SK-N-SH treated with all-trans-retinoic acid at 6 μM for 48 hours (cell line): ENCODE results near the gene FETUB.

Source experiments
- ATAC-seq: fragments of 200-7000 bp; cut with Tn5 transposase; 3 replicates; pipeline ENCODE4 v1.9.1; 2020; ENCODE audit warnings: mild to moderate bottlenecking, moderate library complexity
- ARNTL ChIP-seq: fragments of 450-650 bp; formaldehyde crosslinking; IDR thresholded peaks from 2 replicates; pipeline ENCODE4 v1.5.0; 2020; ENCODE audit warnings: low read depth, mild to moderate bottlenecking, moderate library complexity, borderline replicate concordance
- BACH2 ChIP-seq: fragments of 250-450 bp; sonication (Bioruptor Pico); IDR thresholded peaks from 2 replicates; pipeline ENCODE4 v1.9.0; 2021; ENCODE audit warnings: mild to moderate bottlenecking, borderline replicate concordance
- CSDC2 ChIP-seq: fragments of 250-450 bp; sonication (Bioruptor Pico); IDR thresholded peaks from 2 replicates; pipeline ENCODE4 v1.5.0; 2020; ENCODE audit warnings: mild to moderate bottlenecking, moderate library complexity
- CSRNP3 ChIP-seq: fragments of 250-450 bp; sonication (Bioruptor Pico); IDR thresholded peaks from 2 replicates; pipeline ENCODE4 v1.5.1; 2021; ENCODE audit warnings: mild to moderate bottlenecking, moderate library complexity
- ESRRG ChIP-seq: fragments of 250-450 bp; sonication (Bioruptor Pico); IDR thresholded peaks from 2 replicates; pipeline ENCODE4 v1.6.1; 2021; ENCODE audit warnings: mild to moderate bottlenecking
- GLIS3 ChIP-seq: fragments of 250-450 bp; sonication (Bioruptor Pico); IDR thresholded peaks from 2 replicates; pipeline ENCODE4 v1.5.0; 2020; ENCODE audit warnings: mild to moderate bottlenecking, moderate library complexity
- ISL1 ChIP-seq: fragments of 250-450 bp; sonication (Bioruptor Pico); IDR thresholded peaks from 2 replicates; pipeline ENCODE4 v2.1.2; 2022; ENCODE audit warnings: mild to moderate bottlenecking, moderate library complexity
- OSR1 ChIP-seq: fragments of 250-450 bp; sonication (Bioruptor Pico); IDR thresholded peaks from 2 replicates; pipeline ENCODE4 v1.8.0; 2022; ENCODE audit warnings: moderate library complexity, mild to moderate bottlenecking, inconsistent platforms
- PATZ1 ChIP-seq: fragments of 250-450 bp; sonication (Bioruptor Pico); IDR thresholded peaks from 2 replicates; pipeline ENCODE4 v1.8.0; 2020; ENCODE audit warnings: mild to moderate bottlenecking, moderate library complexity, borderline replicate concordance
- POU6F1 ChIP-seq: fragments of 250-450 bp; sonication (Bioruptor Pico); IDR thresholded peaks from 2 replicates; pipeline ENCODE4 v1.8.0; 2021; ENCODE audit warnings: low read depth, mild to moderate bottlenecking, moderate library complexity, borderline replicate concordance
- PPARA ChIP-seq: fragments of 250-450 bp; sonication (Bioruptor Pico); IDR thresholded peaks from 2 replicates; pipeline ENCODE4 v1.5.0; 2020; ENCODE audit warnings: mild to moderate bottlenecking, borderline replicate concordance
- RARB ChIP-seq: fragments of 250-450 bp; sonication (Bioruptor Pico); IDR thresholded peaks from 2 replicates; pipeline ENCODE4 v1.8.0; 2021; ENCODE audit warnings: mild to moderate bottlenecking, moderate library complexity
- SNAI2 ChIP-seq: fragments of 250-450 bp; sonication (Bioruptor Pico); IDR thresholded peaks from 2 replicates; pipeline ENCODE4 v1.5.0; 2020; ENCODE audit warnings: mild to moderate bottlenecking, moderate library complexity
- TCF4 ChIP-seq: fragments of 250-450 bp; sonication (Bioruptor Pico); IDR thresholded peaks from 2 replicates; pipeline ENCODE4 v1.8.0; 2021; ENCODE audit warnings: mild to moderate bottlenecking, moderate library complexity, borderline replicate concordance
- TOX ChIP-seq: fragments of 250-450 bp; sonication (Bioruptor Pico); IDR thresholded peaks from 2 replicates; pipeline ENCODE4 v1.8.0; 2021; ENCODE audit warnings: mild to moderate bottlenecking, moderate library complexity, borderline replicate concordance
- TSHZ2 ChIP-seq: fragments of 250-450 bp; sonication (Bioruptor Pico); IDR thresholded peaks from 2 replicates; pipeline ENCODE4 v1.5.0; 2020; ENCODE audit warnings: mild to moderate bottlenecking, moderate library complexity
- ZC3H10 ChIP-seq: fragments of 250-450 bp; sonication (Bioruptor Pico); IDR thresholded peaks from 2 replicates; pipeline ENCODE4 v1.5.1; 2021; ENCODE audit warnings: mild to moderate bottlenecking, moderate library complexity
- ZFP3 ChIP-seq: fragments of 250-450 bp; sonication (Bioruptor Pico); IDR thresholded peaks from 2 replicates; pipeline ENCODE4 v1.5.0; 2020; ENCODE audit warnings: mild to moderate bottlenecking, moderate library complexity
- ZFP30 ChIP-seq: fragments of 450-650 bp; formaldehyde crosslinking; IDR thresholded peaks from 2 replicates; pipeline ENCODE4 v1.5.0; 2022; ENCODE audit warnings: mild to moderate bottlenecking, moderate library complexity
- ZNF565 ChIP-seq: fragments of 450-650 bp; formaldehyde crosslinking; conservative IDR thresholded peaks from 2 replicates; pipeline ENCODE4 v1.5.0; 2020; ENCODE audit warnings: low read depth, mild to moderate bottlenecking, moderate library complexity
- ZNF70 ChIP-seq: fragments of 450-650 bp; formaldehyde crosslinking; IDR thresholded peaks from 2 replicates; pipeline ENCODE4 v1.5.0; 2020; ENCODE audit warnings: mild to moderate bottlenecking, moderate library complexity
- ZNF8 ChIP-seq: fragments of 450-650 bp; formaldehyde crosslinking; IDR thresholded peaks from 2 replicates; pipeline ENCODE4 v1.5.0; 2020; ENCODE audit warnings: mild to moderate bottlenecking, moderate library complexity

Gene FETUB

GRCh38 chr3:186639778-186640472, at the start of gene FETUB:
FETUB (plus strand) TSS chr3:186640399; CDS start chr3:186640461, 62 bp downstream.
- ATAC-seq, result no peak

GRCh38 chr3:186590580-186591295, 49.5 kb upstream of the FETUB start:
- no peak for TF ChIP-seq CSRNP3 (CRISPR knock-in tag)
- no peak for TF ChIP-seq BACH2
- TF ChIP-seq TSHZ2 (CRISPR knock-in tag), result no peak
- TF ChIP-seq POU6F1 (CRISPR knock-in tag), result no peak
- no peak for TF ChIP-seq ZFP30 (CRISPR knock-in tag)
- TF ChIP-seq ARNTL, result no peak
- ATAC-seq, result no peak

More at GRCh38 chr3:186639778-186640472, at the start of gene FETUB:
- TF ChIP-seq ZNF8 (CRISPR knock-in tag) (no peak), ZFP3 (no peak), TCF4 (CRISPR knock-in tag) (no peak), OSR1 (CRISPR knock-in tag) (no peak), ZNF70 (CRISPR knock-in tag) (no peak), PPARA (CRISPR knock-in tag) (no peak), ZFP30 (CRISPR knock-in tag) (no peak)
- TF ChIP-seq, all 23 proteins: peak for 0

- ATAC-seq, result no peak
- TF ChIP-seq POU6F1 (CRISPR knock-in tag), result no peak
- TF ChIP-seq PPARA (CRISPR knock-in tag), result no peak
- TF ChIP-seq ARNTL, result no peak
- TF ChIP-seq RARB, result no peak
- TF ChIP-seq GLIS3 (CRISPR knock-in tag), result no peak
- TF ChIP-seq CSRNP3 (CRISPR knock-in tag), result no peak
- no peak for TF ChIP-seq BACH2
- no peak for TF ChIP-seq ZC3H10 (CRISPR knock-in tag)
- no peak for TF ChIP-seq SNAI2
- no peak for TF ChIP-seq ISL1
Observed at GRCh38 chr3:186592682-186593081, 47.5 kb upstream of the FETUB start.

GRCh38 chr3:186593862-186594261, 46.3 kb upstream of the FETUB start:
- ATAC-seq, result no peak
- no peak for TF ChIP-seq RARB
- no peak for TF ChIP-seq ZNF8 (CRISPR knock-in tag)
- TF ChIP-seq ZFP3, result no peak
- no peak for TF ChIP-seq ARNTL
- TF ChIP-seq GLIS3 (CRISPR knock-in tag), result no peak
- TF ChIP-seq CSDC2 (CRISPR knock-in tag), result no peak
- no peak for TF ChIP-seq ZNF565 (CRISPR knock-in tag)
- no peak for TF ChIP-seq ZC3H10 (CRISPR knock-in tag)
- TF ChIP-seq PATZ1 (CRISPR knock-in tag), result no peak
- TF ChIP-seq CSRNP3 (CRISPR knock-in tag), result no peak
- no peak for TF ChIP-seq TCF4 (CRISPR knock-in tag)
- TF ChIP-seq TOX, result no peak
- no peak for TF ChIP-seq ESRRG (CRISPR knock-in tag)
